MCF 10A (cell line): ENCODE data around the gene PTPRN2. TPM values are rescaled to one million over a fixed set of nuclear protein-coding genes. Genes with fewer than 3 reads are reported as not detected.

Experiments
- BruUV-seq: library from RNA; stranded (reverse); fragments of 400-500 nt; replicated peaks from 2 replicates; lab custom pipeline; 2021; lab: Mats Ljungman, UMichigan
- CTCF ChIA-PET: fragments of 300-600 bp; sonication (Branson Sonifier 250); formaldehyde crosslinking; extraction: SDS; loops from one replicate; lab custom pipeline; 2021; ENCODE audit warnings: antibody characterized with exemption, inconsistent platforms; lab: Yijun Ruan, JAX
- POLR2A ChIA-PET: fragments of 300-600, 350-650 bp; sonication (Branson Sonifier 250); formaldehyde crosslinking; extraction: SDS; loops from one replicate; lab custom pipeline; 2020; ENCODE audit warnings: antibody characterized with exemption, inconsistent platforms; lab: Yijun Ruan, JAX
- DNase-seq: peaks from one replicate; pipeline ENCODE4 v3.0.0-alpha.2; 2018; ENCODE audit not compliant: unreplicated experiment
- H3K27ac Mint-ChIP-seq: one replicate; pipeline ENCODE4 v1.8.0; 2022; ENCODE audit warnings: mild to moderate bottlenecking, low read depth, mixed read lengths; ENCODE audit not compliant: unreplicated experiment
- H3K27me3 Mint-ChIP-seq: one replicate; pipeline ENCODE4 v1.8.0; 2022; ENCODE audit warnings: mixed read lengths; ENCODE audit not compliant: insufficient read depth, unreplicated experiment
- H3K36me3 Mint-ChIP-seq: one replicate; pipeline ENCODE4 v1.8.0; 2022; ENCODE audit warnings: mild to moderate bottlenecking, moderate library complexity, mixed read lengths; ENCODE audit not compliant: insufficient read depth, unreplicated experiment
- H3K4me1 Mint-ChIP-seq: one replicate; pipeline ENCODE4 v1.8.0; 2022; ENCODE audit warnings: mixed read lengths; ENCODE audit not compliant: insufficient read depth, unreplicated experiment
- H3K4me3 Mint-ChIP-seq: one replicate; pipeline ENCODE4 v1.8.0; 2022; ENCODE audit warnings: mild to moderate bottlenecking, moderate library complexity, mixed read lengths; ENCODE audit not compliant: unreplicated experiment
- H3K9me3 Mint-ChIP-seq: one replicate; pipeline ENCODE4 v1.8.0; 2022; ENCODE audit warnings: mixed read lengths; ENCODE audit not compliant: unreplicated experiment
- intact Hi-C: fragments of 100-400 bp; cut with micrococcal nuclease; formaldehyde crosslinking; loops from 2 replicates; pipeline ENCODE4 v1.14.1; 2022
- total RNA-seq: library from RNA; stranded (reverse); gene quantifications from 2 replicates; pipeline ENCODE4 v1.2.3, GENCODE V29; 2022
- TF ChIP-seq, protein P1 (sequence below): fragments of 200-600 bp; IDR thresholded peaks from one replicate; pipeline ENCODE4 v1.8.0; 2022; ENCODE audit warnings: antibody characterized with exemption, mild to moderate bottlenecking; ENCODE audit not compliant: unreplicated experiment

Gene PTPRN2
- total RNA-seq, 1 experiment from 2014 or later = 4.5 TPM

DNA sequence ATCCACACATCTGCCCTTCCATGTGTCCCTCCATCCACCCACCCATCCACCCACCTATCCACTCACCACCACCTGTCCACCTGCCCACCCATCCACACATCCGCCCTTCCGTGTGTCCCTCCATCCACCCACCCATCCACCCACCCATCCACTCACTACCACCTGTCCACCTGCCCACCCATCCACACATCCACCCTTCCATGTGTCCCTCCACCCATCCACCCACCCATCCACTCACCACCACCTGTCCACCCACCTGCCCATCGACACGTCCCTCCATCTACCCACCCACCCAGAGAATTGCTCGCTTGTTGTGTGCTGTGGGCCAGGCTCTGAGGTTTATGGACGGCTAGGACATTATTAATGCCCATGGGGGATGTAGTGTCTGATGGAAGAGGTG is 750.6 kb downstream of the PTPRN2 start:
- H3K36me3 Mint-ChIP-seq = no peaks in the 10 kb centered on the region
- ChIA-PET POLR2A (no interaction called here), CTCF (no interaction called here)
- H3K27me3 Mint-ChIP-seq = no peaks in the 10 kb centered on the region
- peaks cover 13% of the 10 kb centered on the region for H3K9me3 Mint-ChIP-seq
- no peak overlapping the region for H3K27ac Mint-ChIP-seq
- DNase-seq = no peak
- no peak overlapping the region for H3K4me3 Mint-ChIP-seq
- intact Hi-C loops = no loop called here
- TF ChIP-seq, protein P1, sequence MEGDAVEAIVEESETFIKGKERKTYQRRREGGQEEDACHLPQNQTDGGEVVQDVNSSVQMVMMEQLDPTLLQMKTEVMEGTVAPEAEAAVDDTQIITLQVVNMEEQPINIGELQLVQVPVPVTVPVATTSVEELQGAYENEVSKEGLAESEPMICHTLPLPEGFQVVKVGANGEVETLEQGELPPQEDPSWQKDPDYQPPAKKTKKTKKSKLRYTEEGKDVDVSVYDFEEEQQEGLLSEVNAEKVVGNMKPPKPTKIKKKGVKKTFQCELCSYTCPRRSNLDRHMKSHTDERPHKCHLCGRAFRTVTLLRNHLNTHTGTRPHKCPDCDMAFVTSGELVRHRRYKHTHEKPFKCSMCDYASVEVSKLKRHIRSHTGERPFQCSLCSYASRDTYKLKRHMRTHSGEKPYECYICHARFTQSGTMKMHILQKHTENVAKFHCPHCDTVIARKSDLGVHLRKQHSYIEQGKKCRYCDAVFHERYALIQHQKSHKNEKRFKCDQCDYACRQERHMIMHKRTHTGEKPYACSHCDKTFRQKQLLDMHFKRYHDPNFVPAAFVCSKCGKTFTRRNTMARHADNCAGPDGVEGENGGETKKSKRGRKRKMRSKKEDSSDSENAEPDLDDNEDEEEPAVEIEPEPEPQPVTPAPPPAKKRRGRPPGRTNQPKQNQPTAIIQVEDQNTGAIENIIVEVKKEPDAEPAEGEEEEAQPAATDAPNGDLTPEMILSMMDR = no peak
- no TSS peak for BruUV-seq
- no peaks in the 10 kb centered on the region for H3K4me1 Mint-ChIP-seq

DNA sequence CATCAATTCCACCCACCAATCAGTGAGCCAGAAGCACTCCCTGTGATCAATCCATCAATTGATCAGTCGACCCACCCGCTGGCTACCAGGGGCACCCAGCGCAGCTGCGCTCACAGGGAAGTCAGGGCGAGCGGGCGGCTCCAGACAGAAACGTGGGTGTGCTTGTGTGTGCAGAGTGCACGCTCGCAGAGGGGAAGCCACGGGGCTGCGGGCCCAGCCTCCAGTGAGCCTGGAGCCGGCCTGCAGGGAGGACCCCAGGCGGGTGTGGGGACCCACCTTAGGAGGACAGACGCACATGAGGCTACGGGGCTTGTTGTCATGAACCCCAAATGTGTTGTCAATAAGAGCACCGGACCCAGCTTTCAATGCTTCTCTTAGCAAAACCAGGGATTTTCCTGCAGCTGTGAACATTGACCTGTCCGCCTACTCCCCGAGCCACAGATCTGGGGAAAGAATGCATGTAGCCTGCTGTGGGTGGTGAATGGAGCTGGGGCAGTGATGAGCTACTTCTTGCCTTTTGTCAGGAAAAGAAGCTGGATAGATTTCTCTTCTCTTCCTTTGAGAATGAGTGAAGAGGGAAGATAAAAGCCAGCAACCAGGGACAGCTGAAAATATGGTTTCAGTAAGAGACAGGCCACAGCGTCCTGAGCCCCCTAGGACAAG is 753.0 kb downstream of the PTPRN2 start:
- no peak for DNase-seq
- BruUV-seq = no TSS peak
- intact Hi-C loops = no loop called here
- Mint-ChIP-seq H3K9me3 (peaks cover 13% of the 10 kb centered on the region), H3K4me3 (no peak overlapping the region), H3K27ac (no peak overlapping the region), H3K36me3 (no peaks in the 10 kb centered on the region), H3K4me1 (no peaks in the 10 kb centered on the region), H3K27me3 (no peaks in the 10 kb centered on the region)
- TF ChIP-seq, protein P1 = no peak
- CTCF ChIA-PET = no interaction called here
- POLR2A ChIA-PET = no interaction called here

DNA sequence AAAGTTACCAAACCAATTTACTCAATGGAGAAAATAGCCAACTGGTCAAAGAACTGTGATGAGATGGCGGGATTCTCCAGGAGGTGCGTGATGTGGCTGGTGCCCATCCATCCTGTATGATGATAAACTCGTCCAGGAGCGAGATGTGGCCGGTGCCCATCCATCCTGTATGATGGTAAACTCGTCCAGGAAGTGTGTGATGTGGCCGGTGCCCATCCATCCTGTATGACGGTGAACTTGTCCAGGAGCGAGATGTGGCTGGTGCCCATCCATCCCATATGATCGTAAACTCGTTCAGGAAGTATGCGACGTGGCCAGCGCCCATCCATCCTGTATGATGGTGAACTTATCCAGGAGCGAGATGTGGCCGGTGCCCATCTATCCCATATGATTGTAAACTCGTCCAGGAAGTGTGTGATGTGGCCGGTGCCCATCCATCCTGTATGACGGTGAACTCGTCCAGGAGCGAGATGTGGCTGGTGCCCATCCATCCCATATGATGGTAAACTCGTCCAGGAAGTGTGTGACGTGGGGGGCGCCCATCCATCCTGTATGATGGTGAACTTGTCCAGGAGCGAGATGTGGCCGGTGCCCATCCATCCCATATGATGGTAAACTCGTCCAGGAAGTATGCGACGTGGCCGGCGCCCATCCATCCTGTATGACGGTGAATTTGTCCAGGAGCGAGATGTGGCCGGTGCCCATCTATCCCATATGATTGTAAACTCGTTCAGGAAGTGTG is 754.6 kb downstream of the PTPRN2 start:
- H3K4me3 Mint-ChIP-seq = no peak overlapping the region
- no peak for DNase-seq
- H3K27ac Mint-ChIP-seq = no peak overlapping the region
- POLR2A ChIA-PET = no interaction called here
- H3K9me3 Mint-ChIP-seq = peaks cover 13% of the 10 kb centered on the region
- H3K4me1 Mint-ChIP-seq = no peaks in the 10 kb centered on the region
- TF ChIP-seq, protein P1 = no peak
- intact Hi-C loops = no loop called here
- BruUV-seq = no TSS peak
- CTCF ChIA-PET = no interaction called here
- no peaks in the 10 kb centered on the region for H3K36me3 Mint-ChIP-seq
- no peaks in the 10 kb centered on the region for H3K27me3 Mint-ChIP-seq

- Mint-ChIP-seq H3K4me1 (no peaks in the 10 kb centered on the region), H3K9me3 (peaks cover 13% of the 10 kb centered on the region), H3K36me3 (no peaks in the 10 kb centered on the region), H3K27ac (no peak overlapping the region), H3K4me3 (no peak overlapping the region), H3K27me3 (no peaks in the 10 kb centered on the region)
- ChIA-PET CTCF (no interaction called here), POLR2A (no interaction called here)
- no peak for DNase-seq
- no TSS peak for BruUV-seq
- intact Hi-C loops = no loop called here
- TF ChIP-seq, protein P1 = no peak
Observed at GRCh38 chr7:157832421-157832820, 755.2 kb downstream of the PTPRN2 start.
